GM21367 (cell line): ENCODE results near the gene KCNJ10.

Source experiments
- ATAC-seq: cut with Tn5 transposase; IDR thresholded peaks from one replicate; pipeline ENCODE4 v1.9.1; 2021; ENCODE audit not compliant: unreplicated experiment

The KCNJ10 gene

GRCh38 chr1:159993911-159994310 is 76.0 kb downstream of the KCNJ10 start:
- ATAC-seq, result no peak

- no peak for ATAC-seq
Measured at GRCh38 chr1:159992161-159992560, 77.8 kb downstream of the KCNJ10 start.

GRCh38 chr1:159991513-159991912 is 78.4 kb downstream of the KCNJ10 start:
- no peak for ATAC-seq

- ATAC-seq, result no peak
Measured at GRCh38 chr1:159990005-159990404, 80.0 kb downstream of the KCNJ10 start.

- no peak for ATAC-seq
Measured at GRCh38 chr1:159989581-159989980, 80.4 kb downstream of the KCNJ10 start.

GRCh38 chr1:159988006-159988405 is 82.0 kb downstream of the KCNJ10 start:
- ATAC-seq, result no peak

GRCh38 chr1:159987186-159987585 is 82.8 kb downstream of the KCNJ10 start:
- no peak for ATAC-seq

GRCh38 chr1:159986531-159986930 is 83.4 kb downstream of the KCNJ10 start:
- ATAC-seq, result no peak

- no peak for ATAC-seq
Measured at GRCh38 chr1:159986093-159986492, 83.9 kb downstream of the KCNJ10 start.

- no peak for ATAC-seq
Measured at GRCh38 chr1:159985473-159985872, 84.5 kb downstream of the KCNJ10 start.

GRCh38 chr1:159983681-159984080 is 86.3 kb downstream of the KCNJ10 start:
- no peak for ATAC-seq

- ATAC-seq, result no peak
Measured at GRCh38 chr1:159982280-159982679, 87.7 kb downstream of the KCNJ10 start.

- ATAC-seq, result no peak
Measured at GRCh38 chr1:159981351-159982055, 88.5 kb downstream of the KCNJ10 start.

GRCh38 chr1:159980786-159981185 is 89.2 kb downstream of the KCNJ10 start:
- ATAC-seq, result no peak

GRCh38 chr1:159980076-159980475 is 89.9 kb downstream of the KCNJ10 start:
- no peak for ATAC-seq

GRCh38 chr1:159979257-159979656 is 90.7 kb downstream of the KCNJ10 start:
- ATAC-seq, result no peak

GRCh38 chr1:159978107-159978398 is 91.9 kb downstream of the KCNJ10 start:
- ATAC-seq, result no peak

GRCh38 chr1:159977364-159978106 is 92.4 kb downstream of the KCNJ10 start:
- ATAC-seq, result no peak

- ATAC-seq, result no peak
Measured at GRCh38 chr1:159974350-159974965, 95.5 kb downstream of the KCNJ10 start.

- ATAC-seq, result no peak
Measured at GRCh38 chr1:159973350-159973940, 96.5 kb downstream of the KCNJ10 start.

- no peak for ATAC-seq
Measured at GRCh38 chr1:159972443-159973205, 97.3 kb downstream of the KCNJ10 start.
